T47D (cell line): ENCODE results near the gene KRT6B.
A peak's percentile ranks its signal among the peaks of the same experiment; 100 is the strongest.
"Not testable (repeated sequence)": the region's sequence is repeated elsewhere in the genome, so short reads cannot be mapped to it uniquely, and the experiment has no call there.

Experiments
- DNase-seq, 2 experiments: peaks; one replicate each; pipeline versions ENCODE4 v3.0.0 to v3.0.0-alpha.2; 2011 to 2012; ENCODE audit warnings: low read depth in 1 of 2, low spot score in 1 of 2
- JUND ChIP-seq: IDR thresholded peaks from 2 replicates; pipeline ENCODE4 v1.6.1; 2012; ENCODE audit warnings: low read depth
- in situ Hi-C: cut with HindIII; loops from 2 replicates; pipeline ENCODE4 v1.10.0; 2016; ENCODE audit warnings: low sequenced_read_pairs, low pct_unique_long_range_greater_than_20kb

KRT6B gene

GRCh38 chr12:52452101-52452500 is at the start of gene KRT6B:
Gene KRT6B, minus strand, starts transcription at chr12:52452146. Its CDS starts 68 bp downstream, at chr12:52452078.
- no peak for TF ChIP-seq JUND
- no peak for DNase-seq
- in situ Hi-C loops, result no loop called here

- DNase-seq, result no peak
- no peak for TF ChIP-seq JUND
Measured at GRCh38 chr12:52501490-52501889, 49.5 kb upstream of the KRT6B start.

DNA sequence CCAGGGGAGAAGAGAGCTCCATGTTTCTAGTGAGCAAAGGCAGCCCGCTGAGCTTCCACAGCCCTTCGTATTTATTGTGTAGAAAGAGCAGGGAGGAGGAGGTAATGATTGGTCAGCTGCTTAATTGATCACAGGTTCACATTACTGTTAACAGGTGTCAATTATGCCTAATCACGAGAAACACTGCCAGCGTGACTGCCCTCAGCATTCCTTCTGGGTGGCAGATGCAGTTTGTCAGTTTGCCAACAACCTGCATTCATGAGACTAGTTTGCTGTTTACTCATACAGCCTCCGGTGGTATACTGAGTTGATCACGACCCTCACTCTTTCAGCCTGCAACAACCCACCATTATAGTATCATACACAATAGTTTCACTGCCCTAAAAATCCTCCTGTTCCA is 48.6 kb upstream of the KRT6B start:
- in situ Hi-C loops, DNase-seq: not testable (repeated sequence)

More at GRCh38 chr12:52501490-52501889, 49.5 kb upstream of the KRT6B start:
- in situ Hi-C loops, result no loop called here

DNA sequence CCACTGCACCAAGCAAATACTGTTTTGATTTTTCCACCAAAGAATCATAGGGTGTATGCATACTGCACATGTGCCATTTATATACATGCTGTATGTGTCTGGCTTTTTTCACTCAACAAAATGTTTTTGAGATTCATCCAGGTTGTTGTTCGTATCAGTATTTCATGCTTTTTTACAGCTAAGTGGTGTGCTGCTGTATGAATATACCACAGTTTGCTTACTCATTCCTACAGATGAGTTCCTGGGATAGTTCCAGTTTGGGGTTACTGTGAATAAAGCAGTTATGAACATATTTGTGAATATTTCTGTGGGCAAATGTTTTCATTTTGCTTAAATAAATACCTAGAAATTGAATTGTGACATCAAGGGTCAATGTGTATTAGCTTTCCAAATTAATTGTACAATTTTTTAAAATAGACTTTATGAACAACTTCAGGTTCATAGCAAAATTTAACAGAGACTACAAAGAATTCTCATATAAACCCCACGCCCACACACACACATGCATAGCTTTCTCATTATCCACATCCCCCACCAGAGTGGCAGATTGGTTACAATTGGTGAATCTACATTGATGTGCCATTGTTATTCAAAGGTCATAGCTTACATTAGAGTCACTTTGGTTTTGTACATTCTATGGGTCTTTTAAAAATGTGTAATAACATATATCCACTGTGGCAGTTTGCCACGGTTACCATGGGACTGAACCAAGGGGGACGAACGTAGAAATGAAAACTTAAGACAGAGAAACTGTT is 48.0 kb upstream of the KRT6B start:
- in situ Hi-C loops, result no loop called here
- no peak for TF ChIP-seq JUND
- DNase-seq, result no peak

GRCh38 chr12:52498946-52499345 is 47.0 kb upstream of the KRT6B start:
- no peak for TF ChIP-seq JUND
- in situ Hi-C loops, result no loop called here
- DNase-seq, result peak in 1 of 2 experiments; percentile 31

- in situ Hi-C loops, result no loop called here
- no peak for TF ChIP-seq JUND
- no peak for DNase-seq
Measured at GRCh38 chr12:52497975-52498374, 46.0 kb upstream of the KRT6B start.

- no peak for TF ChIP-seq JUND
- no peak for DNase-seq
- in situ Hi-C loops, result no loop called here
Measured at GRCh38 chr12:52496590-52497071, 44.7 kb upstream of the KRT6B start.

DNA sequence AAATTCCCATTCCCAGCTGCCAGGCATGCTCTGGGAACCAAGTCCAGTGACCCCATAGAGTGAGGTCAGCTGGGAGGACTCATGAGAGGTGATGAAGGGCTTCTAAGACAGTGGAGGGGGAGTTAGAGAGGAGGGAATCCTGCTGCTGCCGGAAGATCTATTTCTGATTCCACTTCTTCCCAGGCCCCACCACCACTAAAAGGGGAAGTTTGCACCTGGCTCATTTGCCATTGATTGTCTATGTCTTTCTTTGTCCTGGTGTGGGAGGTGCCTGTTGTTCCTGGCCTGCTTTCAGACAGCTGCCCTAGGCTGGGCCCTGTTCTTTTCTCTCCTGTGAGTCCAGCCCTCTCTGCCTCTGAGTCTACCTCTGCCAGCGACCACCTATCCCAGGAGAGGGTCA is 44.1 kb upstream of the KRT6B start:
- no peak for DNase-seq
- in situ Hi-C loops, result no loop called here
- TF ChIP-seq JUND, result no peak

- no peak for TF ChIP-seq JUND
- in situ Hi-C loops, result no loop called here
- DNase-seq, result peak in 1 of 2 experiments; percentile 24
Measured at GRCh38 chr12:52495389-52495788, 43.4 kb upstream of the KRT6B start.

GRCh38 chr12:52494518-52494917 is 42.6 kb upstream of the KRT6B start:
- DNase-seq, result no peak
- in situ Hi-C loops, result no loop called here
- TF ChIP-seq JUND, result no peak

DNA sequence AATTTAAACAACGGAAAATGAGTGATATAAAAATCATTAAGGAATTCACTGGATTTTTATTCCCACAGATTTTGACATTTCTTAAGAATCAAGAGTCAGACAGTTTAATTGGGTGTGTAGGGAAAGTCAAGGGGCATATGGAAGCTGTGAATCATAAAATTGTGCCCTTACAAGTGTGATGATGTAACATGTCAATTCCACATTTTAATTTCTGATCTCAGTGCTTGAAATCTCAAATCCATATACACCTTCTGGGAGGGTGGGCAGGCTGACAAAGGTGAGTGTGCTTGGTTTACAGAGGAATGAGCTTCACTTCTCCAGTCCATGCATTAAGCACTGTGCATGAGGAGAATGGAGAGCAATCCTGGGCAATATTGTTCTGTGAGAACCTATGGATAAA is 42.2 kb upstream of the KRT6B start:
- in situ Hi-C loops, result no loop called here
- no peak for DNase-seq
- no peak for TF ChIP-seq JUND

- no peak for DNase-seq
- in situ Hi-C loops, result no loop called here
- no peak for TF ChIP-seq JUND
Measured at GRCh38 chr12:52493172-52493571, 41.2 kb upstream of the KRT6B start, which contains the start of gene KRT6A. Gene KRT6A, minus strand, starts transcription at chr12:52493257. Its CDS starts 69 bp downstream, at chr12:52493188.

GRCh38 chr12:52492405-52492804 is 40.5 kb upstream of the KRT6B start:
- in situ Hi-C loops, DNase-seq: not testable (repeated sequence)

- in situ Hi-C loops, DNase-seq: not testable (repeated sequence)
Measured at GRCh38 chr12:52491495-52491894, 39.5 kb upstream of the KRT6B start.
